HepG2 (cell line): ENCODE results near the gene MTIF3. TPM values are rescaled to one million over a fixed set of nuclear protein-coding genes. Genes with fewer than 3 reads are reported as not detected.

ENCODE experiments used
- EHMT2 ChIP-seq: fragments of 200-600 bp; sonication (generic); IDR thresholded peaks from 2 replicates; pipeline ENCODE4 v1.7.0; 2017; ENCODE audit warnings: antibody characterized with exemption, low read depth, low read length, borderline replicate concordance
- FIP1L1 ChIP-seq: fragments of 200-400 bp; formaldehyde crosslinking; IDR thresholded peaks from 2 replicates; pipeline ENCODE4 v1.6.1; 2018; ENCODE audit warnings: low read depth, mild to moderate bottlenecking, low read length, moderate library complexity, borderline replicate concordance; ENCODE audit not compliant: insufficient read depth
- KDM5A ChIP-seq: fragments of 200-600 bp; sonication (generic); IDR thresholded peaks from 2 replicates; pipeline ENCODE4 v1.7.0; 2018; ENCODE audit warnings: antibody characterized with exemption, mild to moderate bottlenecking, low read length, borderline replicate concordance
- MAX ChIP-seq: IDR thresholded peaks from 2 replicates; pipeline ENCODE4 v1.6.1; 2012; ENCODE audit warnings: inconsistent platforms
- MZF1 ChIP-seq: sonication (generic); formaldehyde crosslinking; IDR thresholded peaks from 2 replicates; pipeline ENCODE4 v1.8.1; 2023; ENCODE audit warnings: mild to moderate bottlenecking, missing genetic modification reagents, borderline replicate concordance
- NBN ChIP-seq: fragments of 450-650 bp; conservative IDR thresholded peaks from 2 replicates; pipeline ENCODE4 v1.6.1; 2017
- NCOA1 ChIP-seq: sonication (generic); formaldehyde crosslinking; IDR thresholded peaks from 2 replicates; pipeline ENCODE4 v1.9.0; 2021; ENCODE audit warnings: missing genetic modification reagents
- NRL ChIP-seq: sonication (generic); formaldehyde crosslinking; IDR thresholded peaks from 2 replicates; pipeline ENCODE4 v1.5.0; 2020; ENCODE audit warnings: missing genetic modification reagents, mild to moderate bottlenecking, moderate library complexity, borderline replicate concordance
- TBX3 ChIP-seq: fragments of 450-650 bp; IDR thresholded peaks from 2 replicates; pipeline ENCODE4 v1.6.1; 2017; ENCODE audit warnings: antibody characterized with exemption, mild to moderate bottlenecking, inconsistent platforms, borderline replicate concordance
- ZC3H13 ChIP-seq: sonication (generic); formaldehyde crosslinking; IDR thresholded peaks from 2 replicates; pipeline ENCODE4 v1.8.1; 2023; ENCODE audit warnings: mild to moderate bottlenecking, missing genetic modification reagents, moderate library complexity
- ZKSCAN5 ChIP-seq: sonication (generic); formaldehyde crosslinking; IDR thresholded peaks from 2 replicates; pipeline ENCODE4 v1.5.1; 2020; ENCODE audit warnings: mild to moderate bottlenecking, missing genetic modification reagents
- ZNF142 ChIP-seq: sonication (generic); formaldehyde crosslinking; IDR thresholded peaks from 2 replicates; pipeline ENCODE4 v1.4.0; 2020; ENCODE audit warnings: missing genetic modification reagents
- ZNF264 ChIP-seq: sonication (generic); formaldehyde crosslinking; IDR thresholded peaks from 2 replicates; pipeline ENCODE4 v1.4.0; 2020; ENCODE audit warnings: missing genetic modification reagents
- ZNF280B ChIP-seq: sonication (generic); formaldehyde crosslinking; IDR thresholded peaks from 2 replicates; pipeline ENCODE4 v1.5.0; 2020; ENCODE audit warnings: missing genetic modification reagents, mild to moderate bottlenecking, borderline replicate concordance
- ZNF768 ChIP-seq: sonication (generic); formaldehyde crosslinking; IDR thresholded peaks from 2 replicates; pipeline ENCODE4 v1.4.0; 2020; ENCODE audit warnings: missing genetic modification reagents
- ZSCAN20 ChIP-seq: sonication (generic); formaldehyde crosslinking; IDR thresholded peaks from 2 replicates; pipeline ENCODE4 v1.4.0; 2020; ENCODE audit warnings: missing genetic modification reagents, mild to moderate bottlenecking, borderline replicate concordance
- ZUFSP ChIP-seq: sonication (generic); formaldehyde crosslinking; IDR thresholded peaks from 2 replicates; pipeline ENCODE4 v1.9.0; 2021; ENCODE audit warnings: missing genetic modification reagents, mild to moderate bottlenecking, borderline replicate concordance
- polyA plus RNA-seq, 8 experiments: library from polyadenylated mRNA; depleted of rRNA in 3 of 8; stranded (reverse) in 7 of 8; unstranded in 1 of 8; fragments of >200 nt; fragmentation: Illumina TruSeq in 4 of 8; extraction: Trizol in 4 of 8; gene quantifications; 2 replicates each; pipeline versions ENCODE4 v1.2.1 to v1.2.3, GENCODE V29; 2011 to 2016; ENCODE audit warnings: low read depth in 4 of 8, missing spikeins in 1 of 8, mixed read lengths in 1 of 8; ENCODE audit not compliant: insufficient read depth in 1 of 8
- total RNA-seq, 5 experiments: library from RNA; depleted of rRNA; stranded (reverse); fragments of >200 nt; fragmentation: Illumina TruSeq; extraction: Trizol; gene quantifications; 2 replicates each; pipeline ENCODE4 v1.2.3, GENCODE V29; 2016; ENCODE audit warnings: low read depth in 1 of 5
- TF ChIP-seq, protein P1 (sequence below): sonication (generic); formaldehyde crosslinking; IDR thresholded peaks from 2 replicates; pipeline ENCODE4 v1.4.0; 2020; ENCODE audit warnings: mild to moderate bottlenecking, low read depth, missing genetic modification reagents

The MTIF3 gene
- total and polyA plus RNA-seq, 2 of the 13 experiments (the other 11 are each of a cell fraction or from before 2014, with no cell fraction given) = 33.7 to 40.6 TPM

GRCh38 chr13:27449936-27450828, at the start of gene MTIF3 (continued):
- TF ChIP-seq ZNF142 (CRISPR knock-in tag) (peak; percentile 72; the same call in 1 of the 2 replicates), ZNF280B (CRISPR knock-in tag) (peak; percentile 80; the same call in 1 of the 2 replicates), ZNF768 (CRISPR knock-in tag) (peak; percentile 80; the same call in 1 of the 2 replicates), ZC3H13 (CRISPR knock-in tag) (peak; percentile 42), EHMT2 (no peak), ZNF264 (CRISPR knock-in tag) (peak; percentile 76), NBN (no peak), TBX3 (no peak), NCOA1 (no peak), NRL (CRISPR knock-in tag) (peak; percentile 97), MZF1 (CRISPR knock-in tag) (no peak), MAX (peak; percentile 71), ZUFSP (CRISPR knock-in tag) (no peak), FIP1L1 (no peak), ZKSCAN5 (CRISPR knock-in tag) (no peak), ZSCAN20 (peak; percentile 65; the same call in 1 of the 2 replicates), KDM5A (peak; percentile 82; the same call in 1 of the 2 replicates)
- TF ChIP-seq, protein P1, sequence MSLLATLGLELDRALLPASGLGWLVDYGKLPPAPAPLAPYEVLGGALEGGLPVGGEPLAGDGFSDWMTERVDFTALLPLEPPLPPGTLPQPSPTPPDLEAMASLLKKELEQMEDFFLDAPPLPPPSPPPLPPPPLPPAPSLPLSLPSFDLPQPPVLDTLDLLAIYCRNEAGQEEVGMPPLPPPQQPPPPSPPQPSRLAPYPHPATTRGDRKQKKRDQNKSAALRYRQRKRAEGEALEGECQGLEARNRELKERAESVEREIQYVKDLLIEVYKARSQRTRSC (CRISPR knock-in tag) = no peak
